ENCODE results near the gene APOL1. TPM values are rescaled to one million over a fixed set of nuclear protein-coding genes. Genes with fewer than 3 reads are reported as not detected.
A peak's percentile ranks its signal among the peaks of the same experiment; 100 is the strongest.

The APOL1 gene
- total and polyA plus RNA-seq, 2 of the 13 experiments (the other 11 are each of a cell fraction or from before 2014, with no cell fraction given) = 20.3 to 75.0 TPM

- Histone ChIP-seq H3K27ac (ENCODE audit: extremely low read length, insufficient read depth, low read length) (no peak overlapping the region), H3K9ac (ENCODE audit: insufficient read depth, low read depth, low read length) (no peak overlapping the region), H3K36me3 (replicated peaks in 1 of 2; ENCODE audit: control insufficient read depth in 1 of 2, insufficient read depth in 2 of 2, low read length in 2 of 2) (peaks cover 69 to 85% of the 10 kb centered on the region in 2 experiments), H2AFZ (ENCODE audit: low read length) (no peak overlapping the region), H3K4me3 (replicated peaks in 1 of 3; ENCODE audit: insufficient read depth in 1 of 3, low read depth in 2 of 3, low read length in 3 of 3) (no peak overlapping the region), H4K20me1 (ENCODE audit: insufficient read depth, low read length) (no peaks in the 10 kb centered on the region), H3K79me2 (ENCODE audit: insufficient read depth, low read length) (no peaks in the 10 kb centered on the region), H3K27me3 (ENCODE audit: control insufficient read depth in 1 of 2, insufficient read depth in 2 of 2, low read length in 2 of 2) (no peaks in the 10 kb centered on the region), H3K9me3 (ENCODE audit: low read length) (no peaks in the 10 kb centered on the region), H3K4me2 (ENCODE audit: low read depth, low read length) (no peak overlapping the region), H3K4me1 (ENCODE audit: insufficient read depth, low read length) (no peaks in the 10 kb centered on the region)
- FAIRE-seq = no peak
- TF ChIP-seq AGO2 (optimal IDR thresholded peaks at IDR 0.05; ENCODE audit: low read depth, low read length) (peak; percentile 74), ZNF761 (CRISPR knock-in tag; conservative IDR thresholded peaks at IDR 0.05) (no peak), HIC2 (CRISPR knock-in tag; IDR thresholded peaks at IDR 0.05; ENCODE audit: low read depth) (no peak), NRL (CRISPR knock-in tag; IDR thresholded peaks at IDR 0.05; ENCODE audit: borderline replicate concordance) (0 out of 2 replicates have a peak, but pooled peaks have one; percentile 41), CREB1 (IDR thresholded peaks at IDR 0.05) (no peak), CREB1 (CRISPR knock-in tag; IDR thresholded peaks at IDR 0.05) (no peak), TBX2 (CRISPR knock-in tag; IDR thresholded peaks at IDR 0.05; ENCODE audit: borderline replicate concordance) (no peak), KMT2B (CRISPR knock-in tag; IDR thresholded peaks at IDR 0.05) (no peak)
- in situ Hi-C loops (cut with HindIII; ENCODE audit: extremely low pct_ligation_motif_present, low pct_unique_long_range_greater_than_20kb) = no loop called here
- TSS peak; percentile 63 for BruUV-seq (replicated peaks)
- DNase-seq (ENCODE audit: low spot score) = no peak
- POLR2A ChIA-PET = no interaction called here
- ATAC-seq = no peak
- CTCF ChIA-PET (ENCODE audit: low intra/inter-chr PET ratio, low total read pairs) = no interaction called here
- 98% methylated on average over 17 of the region's 26 CpGs for WGBS (ENCODE audit: low lambda C conversion rate)
- intact Hi-C loops (cut with micrococcal nuclease; ENCODE audit: unreplicated experiment) = no loop called here
These were observed 40.8 kb downstream of the APOL1 start for GRCh38 chr22:36293606-36294292.
